ENCODE results near the gene TRPM1. TPM values are rescaled to one million over a fixed set of nuclear protein-coding genes. Genes with fewer than 3 reads are reported as not detected.

TRPM1 gene
- total RNA-seq, 6 experiments from 2014 or later, result not detected

DNA sequence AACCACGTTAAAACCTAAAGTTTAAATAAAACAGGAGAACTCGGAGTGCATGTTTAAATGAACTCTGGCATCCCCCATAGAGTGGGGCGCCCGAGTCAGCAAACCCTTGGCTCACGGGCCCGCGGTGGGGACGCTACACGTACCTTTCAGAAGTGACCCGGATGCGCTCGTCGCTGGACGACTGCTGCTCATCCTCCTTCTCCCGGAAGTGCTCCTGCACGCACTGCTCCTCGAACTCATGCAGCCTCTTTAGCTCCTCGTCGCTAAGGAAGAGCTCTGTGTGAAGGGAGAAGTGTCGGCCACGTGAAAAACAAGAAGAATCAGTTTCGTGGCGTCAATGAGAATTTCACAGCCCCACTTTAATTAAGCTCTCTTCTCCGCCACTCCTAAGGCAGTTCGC, 75.5 kb downstream of the TRPM1 start:
- no peak for TF ChIP-seq POLR2A (IDR thresholded peaks at IDR 0.05)
- TF ChIP-seq, protein P1, sequence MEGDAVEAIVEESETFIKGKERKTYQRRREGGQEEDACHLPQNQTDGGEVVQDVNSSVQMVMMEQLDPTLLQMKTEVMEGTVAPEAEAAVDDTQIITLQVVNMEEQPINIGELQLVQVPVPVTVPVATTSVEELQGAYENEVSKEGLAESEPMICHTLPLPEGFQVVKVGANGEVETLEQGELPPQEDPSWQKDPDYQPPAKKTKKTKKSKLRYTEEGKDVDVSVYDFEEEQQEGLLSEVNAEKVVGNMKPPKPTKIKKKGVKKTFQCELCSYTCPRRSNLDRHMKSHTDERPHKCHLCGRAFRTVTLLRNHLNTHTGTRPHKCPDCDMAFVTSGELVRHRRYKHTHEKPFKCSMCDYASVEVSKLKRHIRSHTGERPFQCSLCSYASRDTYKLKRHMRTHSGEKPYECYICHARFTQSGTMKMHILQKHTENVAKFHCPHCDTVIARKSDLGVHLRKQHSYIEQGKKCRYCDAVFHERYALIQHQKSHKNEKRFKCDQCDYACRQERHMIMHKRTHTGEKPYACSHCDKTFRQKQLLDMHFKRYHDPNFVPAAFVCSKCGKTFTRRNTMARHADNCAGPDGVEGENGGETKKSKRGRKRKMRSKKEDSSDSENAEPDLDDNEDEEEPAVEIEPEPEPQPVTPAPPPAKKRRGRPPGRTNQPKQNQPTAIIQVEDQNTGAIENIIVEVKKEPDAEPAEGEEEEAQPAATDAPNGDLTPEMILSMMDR (IDR thresholded peaks at IDR 0.05), result no peak
- ATAC-seq, result no peak
- H3K36me3 ChIP-seq, result no peaks in the 10 kb centered on the region
- H3K27me3 ChIP-seq, result no peaks in the 10 kb centered on the region
- H3K9me3 ChIP-seq, result no peaks in the 10 kb centered on the region
- DNase-seq, result no peak
- intact Hi-C loops (cut with DNase I), result loop anchor here in 1 of 2 donors (10.0 kb wide), 1 partner anchor 49 kb away; no protein-coding TSS in a partner anchor
- WGBS (ENCODE audit: insufficient coverage, low coverage, low lambda C conversion rate, missing lambda C conversion rate), result 90% methylated on average over 23 of the region's 25 CpGs
- H3K4me1 ChIP-seq, result no peaks in the 10 kb centered on the region
- no peak overlapping the region for H3K4me3 ChIP-seq
- no peak overlapping the region for H3K27ac ChIP-seq

DNA sequence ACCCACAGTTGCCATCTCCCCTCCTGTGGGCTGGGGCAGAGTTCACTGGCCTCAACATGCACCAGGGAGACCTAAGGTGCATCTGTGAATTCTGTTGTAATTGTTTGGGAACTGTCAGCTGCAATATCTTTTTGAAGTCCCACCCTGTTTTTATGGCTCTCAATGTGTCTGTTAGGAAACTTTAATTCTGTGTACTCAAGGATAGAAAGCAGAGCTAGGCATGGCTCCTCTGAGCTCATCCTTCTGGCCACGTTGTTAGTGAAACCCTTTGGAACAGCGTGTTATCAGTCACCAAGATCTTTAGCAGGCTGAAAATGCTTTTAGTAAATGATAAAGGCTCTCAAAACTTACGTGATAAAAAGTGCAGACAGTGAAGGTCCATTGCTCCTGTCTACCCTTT, 76.5 kb downstream of the TRPM1 start:
- no peak for ATAC-seq
- intact Hi-C loops (cut with DNase I), result loop anchor here in 1 of 2 donors (10.0 kb wide), 1 partner anchor 50 kb away; no protein-coding TSS in a partner anchor

GRCh38 chr15:31024330-31024729, 77.2 kb downstream of the TRPM1 start:
- peak in 1 of 4 donors; percentile 27 for ATAC-seq
- Histone ChIP-seq H3K4me1 (no peaks in the 10 kb centered on the region), H3K4me3 (no peak overlapping the region), H3K9me3 (no peaks in the 10 kb centered on the region), H3K36me3 (no peaks in the 10 kb centered on the region), H3K27ac (no peak overlapping the region), H3K27me3 (no peaks in the 10 kb centered on the region)
- 38% methylated on average over 5 of the region's 5 CpGs for WGBS (ENCODE audit: insufficient coverage, low coverage, low lambda C conversion rate, missing lambda C conversion rate)
- no peak for DNase-seq
- TF ChIP-seq, protein P1 (IDR thresholded peaks at IDR 0.05), result no peak
- no peak for TF ChIP-seq POLR2A (IDR thresholded peaks at IDR 0.05)
- intact Hi-C loops (cut with DNase I), result loop anchor here in 1 of 2 donors (10.0 kb wide), 1 partner anchor 50 kb away; no protein-coding TSS in a partner anchor

More for the DNA sequence above, 76.5 kb downstream of the TRPM1 start:
- no peak for TF ChIP-seq POLR2A (IDR thresholded peaks at IDR 0.05)
- TF ChIP-seq, protein P1 (IDR thresholded peaks at IDR 0.05), result no peak
- Histone ChIP-seq H3K27ac (no peak overlapping the region), H3K4me3 (no peak overlapping the region), H3K4me1 (no peaks in the 10 kb centered on the region), H3K27me3 (no peaks in the 10 kb centered on the region), H3K9me3 (no peaks in the 10 kb centered on the region), H3K36me3 (no peaks in the 10 kb centered on the region)
- WGBS (ENCODE audit: insufficient coverage, low coverage, low lambda C conversion rate, missing lambda C conversion rate), result 42% methylated on average over 3 of the region's 3 CpGs
- no peak for DNase-seq

DNA sequence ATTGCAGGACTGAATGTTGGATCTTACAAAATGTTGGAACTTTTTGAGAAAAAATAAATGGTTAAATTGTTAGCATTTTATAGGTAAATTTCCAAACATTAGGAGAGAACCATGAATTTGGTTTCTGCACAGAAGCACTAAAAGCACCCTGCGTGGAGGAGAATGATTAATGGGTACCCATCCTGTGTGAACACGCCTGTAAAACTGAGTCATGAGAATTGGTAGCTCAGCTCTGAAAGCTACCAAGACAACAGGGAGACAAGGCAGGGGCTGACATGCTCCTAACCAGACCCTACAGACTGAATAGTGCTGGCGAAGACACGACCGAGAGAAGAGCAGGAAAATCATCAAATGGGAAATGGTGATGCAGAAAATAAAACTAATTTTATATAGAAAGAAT, 77.7 kb downstream of the TRPM1 start:
- Histone ChIP-seq H3K27ac (no peak overlapping the region), H3K4me1 (no peaks in the 10 kb centered on the region), H3K4me3 (no peak overlapping the region), H3K36me3 (no peaks in the 10 kb centered on the region), H3K27me3 (no peaks in the 10 kb centered on the region), H3K9me3 (no peaks in the 10 kb centered on the region)
- ATAC-seq (no peak), DNase-seq (no peak)
- TF ChIP-seq, protein P1 (IDR thresholded peaks at IDR 0.05), result no peak
- TF ChIP-seq POLR2A (IDR thresholded peaks at IDR 0.05), result no peak
- 86% methylated on average over 4 of the region's 5 CpGs for whole genome bisulfite sequencing (ENCODE audit: insufficient coverage, low coverage, low lambda C conversion rate, missing lambda C conversion rate)
- intact Hi-C loops (cut with DNase I), result loop anchor here in 1 of 2 donors (10.0 kb wide), 1 partner anchor 51 kb away; no protein-coding TSS in a partner anchor
